Measurements from ENCODE around the gene ATP2A3. TPM values are rescaled to one million over a fixed set of nuclear protein-coding genes. Genes with fewer than 3 reads are reported as not detected.

Gene ATP2A3
- total RNA-seq, 1 donor: 2.3 TPM

DNA sequence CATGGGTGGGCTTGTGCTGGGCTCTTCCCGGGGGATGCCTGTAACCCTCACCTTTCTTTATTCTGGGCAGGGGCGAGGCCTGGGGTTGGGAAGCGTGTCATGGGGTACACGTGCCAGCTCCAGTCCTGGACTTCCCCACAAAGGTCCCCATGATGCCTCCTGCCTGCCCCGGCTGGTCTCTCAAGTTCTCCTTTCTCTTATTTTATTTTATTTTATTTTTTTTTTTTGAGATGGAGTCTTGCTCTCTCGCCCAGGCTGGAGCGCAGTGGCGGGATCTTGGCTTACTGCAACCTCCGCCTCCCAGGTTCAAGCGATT, 8.6 kb downstream of the ATP2A3 start:
- TF ChIP-seq, protein P1, sequence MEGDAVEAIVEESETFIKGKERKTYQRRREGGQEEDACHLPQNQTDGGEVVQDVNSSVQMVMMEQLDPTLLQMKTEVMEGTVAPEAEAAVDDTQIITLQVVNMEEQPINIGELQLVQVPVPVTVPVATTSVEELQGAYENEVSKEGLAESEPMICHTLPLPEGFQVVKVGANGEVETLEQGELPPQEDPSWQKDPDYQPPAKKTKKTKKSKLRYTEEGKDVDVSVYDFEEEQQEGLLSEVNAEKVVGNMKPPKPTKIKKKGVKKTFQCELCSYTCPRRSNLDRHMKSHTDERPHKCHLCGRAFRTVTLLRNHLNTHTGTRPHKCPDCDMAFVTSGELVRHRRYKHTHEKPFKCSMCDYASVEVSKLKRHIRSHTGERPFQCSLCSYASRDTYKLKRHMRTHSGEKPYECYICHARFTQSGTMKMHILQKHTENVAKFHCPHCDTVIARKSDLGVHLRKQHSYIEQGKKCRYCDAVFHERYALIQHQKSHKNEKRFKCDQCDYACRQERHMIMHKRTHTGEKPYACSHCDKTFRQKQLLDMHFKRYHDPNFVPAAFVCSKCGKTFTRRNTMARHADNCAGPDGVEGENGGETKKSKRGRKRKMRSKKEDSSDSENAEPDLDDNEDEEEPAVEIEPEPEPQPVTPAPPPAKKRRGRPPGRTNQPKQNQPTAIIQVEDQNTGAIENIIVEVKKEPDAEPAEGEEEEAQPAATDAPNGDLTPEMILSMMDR (IDR thresholded peaks at IDR 0.05; ENCODE audit: insufficient read depth, low read length): no peak
- DNase-seq (ENCODE audit: low read depth): no peak
- no peak overlapping the region for H3K4me3 ChIP-seq (ENCODE audit: low read depth, low read length)

DNA sequence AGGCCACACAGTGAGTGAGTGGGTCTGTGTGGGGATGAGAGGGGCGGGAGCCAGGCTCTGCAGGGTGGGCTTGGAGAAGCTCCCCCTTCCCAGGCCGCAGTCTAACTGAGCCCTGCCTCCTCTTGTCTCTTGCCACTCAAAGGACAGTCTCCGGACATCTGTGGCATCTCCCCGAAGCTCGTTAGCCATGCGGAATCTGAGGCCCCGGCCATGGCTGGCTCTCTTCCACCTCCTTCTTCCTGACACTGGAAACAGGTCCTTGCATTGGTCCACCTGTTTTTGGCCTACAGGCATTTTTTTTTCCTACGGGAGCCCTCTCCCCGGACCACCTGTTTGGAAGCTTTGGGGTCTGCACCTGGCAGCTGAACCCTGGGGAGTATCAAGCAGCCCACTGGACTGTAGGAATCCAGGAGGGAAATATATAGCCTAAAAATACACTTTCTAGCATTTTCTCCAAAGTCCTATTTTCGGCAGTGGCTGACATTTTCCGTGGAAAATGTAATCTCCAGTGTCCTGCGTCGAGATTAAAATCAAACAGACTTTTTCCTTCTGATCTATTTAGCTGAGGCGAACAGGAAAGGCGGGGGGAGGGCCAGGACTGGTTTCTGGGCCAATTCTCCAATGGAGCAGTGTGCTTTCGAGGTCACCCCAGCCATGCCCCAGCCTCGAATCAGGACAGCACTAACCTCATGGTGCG, 9.1 kb downstream of the ATP2A3 start:
- no peak overlapping the region for H3K4me3 ChIP-seq (ENCODE audit: low read depth, low read length)
- TF ChIP-seq, protein P1 (IDR thresholded peaks at IDR 0.05; ENCODE audit: insufficient read depth, low read length): no peak
- no peak for DNase-seq (ENCODE audit: low read depth)

GRCh38 chr17:3954086-3954485, 10.2 kb downstream of the ATP2A3 start:
- TF ChIP-seq, protein P1 (IDR thresholded peaks at IDR 0.05; ENCODE audit: insufficient read depth, low read length): no peak
- no peak for DNase-seq (ENCODE audit: low read depth)

GRCh38 chr17:3953542-3953941, 10.7 kb downstream of the ATP2A3 start:
- no peak overlapping the region for H3K4me3 ChIP-seq (ENCODE audit: low read depth, low read length)
- TF ChIP-seq, protein P1 (IDR thresholded peaks at IDR 0.05; ENCODE audit: insufficient read depth, low read length): no peak
- DNase-seq (ENCODE audit: low read depth): no peak

More at GRCh38 chr17:3954086-3954485, 10.2 kb downstream of the ATP2A3 start:
- no peak overlapping the region for H3K4me3 ChIP-seq (ENCODE audit: low read depth, low read length)

GRCh38 chr17:3952186-3952585, 12.1 kb downstream of the ATP2A3 start:
- H3K4me3 ChIP-seq (ENCODE audit: low read depth, low read length): no peak overlapping the region
- TF ChIP-seq, protein P1 (IDR thresholded peaks at IDR 0.05; ENCODE audit: insufficient read depth, low read length): no peak
- no peak for DNase-seq (ENCODE audit: low read depth)

DNA sequence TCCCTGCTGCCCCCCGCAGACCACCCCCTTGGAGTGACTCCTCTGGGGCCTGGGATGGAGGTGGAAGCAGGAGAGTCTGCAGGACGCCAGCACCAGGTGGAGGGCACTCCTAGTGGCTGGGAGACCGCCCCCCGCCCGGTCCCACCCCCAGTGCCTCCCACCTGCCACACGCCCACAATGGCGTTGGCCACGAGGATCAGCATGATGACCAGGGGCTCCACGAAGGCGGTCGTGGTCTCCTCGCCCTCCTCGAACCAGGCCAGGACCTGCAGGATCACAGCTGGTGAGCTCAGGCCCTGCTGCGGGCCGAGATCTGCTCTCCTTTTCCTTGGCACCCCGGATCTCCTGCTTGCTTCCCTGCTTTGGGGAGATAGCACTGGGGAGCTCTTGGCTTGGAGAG, 12.8 kb downstream of the ATP2A3 start:
- TF ChIP-seq, protein P1 (IDR thresholded peaks at IDR 0.05; ENCODE audit: insufficient read depth, low read length): no peak
- H3K4me3 ChIP-seq (ENCODE audit: low read depth, low read length): no peak overlapping the region
- no peak for DNase-seq (ENCODE audit: low read depth)

GRCh38 chr17:3951003-3951402, 13.2 kb downstream of the ATP2A3 start:
- no peak overlapping the region for H3K4me3 ChIP-seq (ENCODE audit: low read depth, low read length)
- DNase-seq (ENCODE audit: low read depth): no peak
- TF ChIP-seq, protein P1 (IDR thresholded peaks at IDR 0.05; ENCODE audit: insufficient read depth, low read length): no peak

All from fibroblast of the aortic adventitia (primary cell).